Skin of body (tissue), 2 donors: ENCODE data around the gene CCDC80. TPM values are rescaled to one million over a fixed set of nuclear protein-coding genes. Genes with fewer than 3 reads are reported as not detected.
A peak's percentile ranks its signal among the peaks of the same experiment; 100 is the strongest.

Experiments used
- DNase-seq: peaks from one replicate; lab custom pipeline; 2025; lab: John Stamatoyannopoulos, UW
- total RNA-seq: library from RNA; depleted of rRNA; stranded (reverse); fragments of >200 nt; gene quantifications from one replicate; pipeline ENCODE4 v1.2.3, GENCODE V29; 2014

Gene CCDC80
- total RNA-seq, 1 donor from 2014 or later, result 201 TPM

DNA sequence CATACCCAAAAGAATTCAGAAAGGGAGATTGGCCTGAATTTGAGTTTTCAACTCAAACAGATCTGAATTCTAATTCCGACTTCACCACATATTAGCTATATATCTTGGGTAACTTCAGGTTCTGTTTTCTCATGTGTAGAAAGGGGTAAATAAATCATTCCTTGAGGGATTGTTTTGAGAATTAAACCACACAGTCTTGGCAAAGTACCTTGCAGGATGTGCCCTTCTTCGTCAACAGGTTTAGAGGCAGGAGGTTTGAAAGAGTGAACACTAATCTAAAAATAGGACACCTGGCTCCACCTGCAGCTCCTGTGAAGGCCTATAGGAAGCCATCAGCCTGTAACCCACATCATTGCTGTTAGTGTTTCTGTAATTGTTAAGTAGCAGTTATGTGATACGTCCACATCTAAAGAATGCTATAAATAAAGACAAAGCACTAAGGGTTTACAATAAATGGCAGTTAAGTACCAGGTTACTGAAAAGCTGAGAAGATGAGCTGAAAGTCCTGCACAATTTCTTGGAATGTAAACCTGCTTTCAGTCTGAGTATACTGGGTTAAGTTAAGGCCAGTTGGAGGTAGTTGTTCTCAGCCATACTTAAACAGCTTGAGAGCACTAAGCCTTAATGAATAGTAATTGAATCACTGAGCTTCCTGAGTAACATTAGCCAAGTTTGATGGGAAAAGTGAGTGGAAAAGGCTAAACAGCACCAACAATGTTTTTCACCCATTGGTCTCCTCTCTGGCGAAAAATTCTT, 6.0 kb downstream of the CCDC80 start:
- no peak for DNase-seq

DNA sequence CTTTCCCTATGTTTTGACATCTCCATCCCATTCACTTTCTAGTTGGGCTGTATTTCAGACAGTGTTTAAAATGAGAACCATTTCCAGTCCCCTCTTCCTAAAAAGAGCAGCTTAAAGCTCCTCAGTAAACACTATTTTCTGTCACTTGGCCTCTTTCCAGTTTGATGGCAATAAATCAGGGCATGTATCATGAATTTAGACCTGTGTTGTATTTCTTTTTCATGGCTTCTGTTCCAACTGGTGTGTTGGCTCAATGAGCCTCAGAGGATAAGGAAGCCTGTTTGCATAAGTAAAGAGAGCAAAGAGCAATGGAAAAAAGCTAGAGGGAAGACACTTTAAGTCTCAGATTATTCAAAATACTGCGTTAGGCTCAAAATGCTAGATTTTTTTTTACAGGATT, 7.2 kb downstream of the CCDC80 start:
- DNase-seq, result peak; percentile 21

- DNase-seq, result no peak
Measured at GRCh38 chr3:112633191-112633590, 7.8 kb downstream of the CCDC80 start.

- no peak for DNase-seq
Measured at GRCh38 chr3:112632596-112632995, 8.3 kb downstream of the CCDC80 start.

GRCh38 chr3:112631257-112631656, 9.7 kb downstream of the CCDC80 start:
- no peak for DNase-seq

DNA sequence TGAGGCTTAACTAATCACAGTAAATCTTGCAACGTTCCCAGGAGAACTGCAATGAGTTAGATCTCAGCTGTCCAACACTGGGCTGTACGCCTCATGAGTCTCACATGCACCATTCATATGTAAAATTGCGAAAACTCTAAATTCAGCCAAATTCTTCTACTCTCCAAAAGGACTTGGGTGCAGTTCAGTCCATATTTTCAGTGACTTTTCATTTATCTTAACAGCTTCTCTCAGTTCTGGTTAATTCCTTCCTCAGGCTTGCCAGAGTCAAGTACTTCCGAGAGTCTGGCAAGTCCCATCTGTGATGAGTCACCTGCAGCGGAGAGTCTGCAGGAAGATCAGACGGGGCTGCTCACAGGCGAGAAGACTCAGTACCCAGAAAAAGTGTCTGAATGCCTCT, 11.5 kb downstream of the CCDC80 start:
- DNase-seq, result peak; percentile 91

DNA sequence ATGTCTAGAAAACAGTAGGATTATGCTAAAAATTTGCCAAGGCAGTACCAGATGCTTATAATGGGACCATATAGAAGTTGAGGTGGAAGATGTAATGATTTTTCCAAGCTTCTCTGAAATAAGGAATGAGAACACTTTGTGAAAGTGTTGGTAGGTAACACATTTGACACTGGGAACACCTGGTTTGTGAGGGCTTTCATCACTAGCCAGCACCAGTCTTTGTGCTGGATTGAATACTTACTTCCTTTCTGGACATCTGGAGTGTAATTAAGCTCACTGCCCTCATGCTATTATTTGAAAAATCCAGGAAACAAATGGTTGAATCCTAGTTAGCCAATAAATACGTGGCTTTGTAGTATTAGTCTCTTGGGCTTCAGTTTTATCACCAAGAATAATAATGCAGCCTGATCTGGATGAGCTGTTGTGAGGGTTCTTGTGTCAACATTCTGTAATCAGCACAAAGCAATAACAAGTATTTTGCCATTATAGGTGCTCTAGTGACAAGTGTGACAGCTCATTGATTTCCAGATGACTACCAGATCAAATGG, 12.9 kb downstream of the CCDC80 start:
- no peak for DNase-seq

DNA sequence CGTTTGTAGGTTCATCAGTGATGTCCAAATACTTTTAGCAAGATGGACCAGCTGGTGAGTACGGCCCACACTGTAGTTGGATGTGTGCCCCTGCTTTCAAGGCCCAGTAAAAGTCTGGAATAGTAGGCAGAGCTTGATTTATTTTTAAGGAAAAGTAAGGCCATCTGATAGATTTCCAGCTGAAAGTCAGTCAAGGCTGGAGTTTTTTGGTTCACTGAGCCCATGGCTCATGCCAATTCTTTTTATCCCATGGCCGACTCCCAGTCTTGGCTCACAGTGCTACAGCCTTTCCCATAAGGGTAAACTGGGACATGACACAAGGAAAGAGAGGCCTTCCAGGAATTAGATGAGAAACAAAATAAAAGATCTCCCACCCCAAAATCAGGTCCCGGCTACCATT, 13.5 kb downstream of the CCDC80 start:
- DNase-seq, result peak; percentile 71

DNA sequence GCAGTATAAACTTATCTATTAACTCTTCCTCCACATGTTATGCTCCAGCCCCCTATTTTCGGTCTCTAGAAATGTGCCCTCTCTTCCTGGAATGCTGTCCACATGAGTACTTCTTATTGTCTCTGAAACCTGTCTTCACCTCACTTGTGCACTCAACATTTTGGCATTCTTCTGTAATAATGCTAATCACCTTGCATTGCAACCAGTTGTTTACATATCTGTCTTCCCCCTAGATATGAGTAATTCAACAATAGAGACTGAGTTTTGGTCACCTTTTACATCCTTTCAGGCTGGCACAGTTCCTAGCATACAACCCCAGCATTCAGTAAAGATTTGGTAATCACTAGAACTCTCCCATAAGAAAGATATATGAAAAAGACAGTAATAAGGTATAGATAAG, 17.2 kb downstream of the CCDC80 start:
- no peak for DNase-seq

DNA sequence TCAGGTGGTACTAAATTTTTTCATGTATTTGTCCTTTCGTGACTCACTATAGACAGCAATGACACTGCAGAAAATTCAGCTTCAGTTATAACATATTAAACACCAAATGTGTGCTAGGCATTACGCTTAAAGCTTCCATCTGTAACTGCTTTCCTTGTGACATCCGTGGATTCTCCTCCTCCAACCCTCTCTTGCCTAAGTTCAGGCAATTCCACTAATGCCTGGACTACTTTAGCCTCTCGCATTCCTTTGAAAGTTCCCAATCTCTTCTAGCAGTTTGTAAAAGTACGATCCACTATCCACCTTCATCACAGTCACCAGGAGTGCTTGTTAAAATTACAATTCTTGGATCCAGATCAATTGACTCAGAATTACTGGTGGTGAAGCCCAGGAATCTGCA, 17.7 kb downstream of the CCDC80 start:
- DNase-seq, result no peak

- DNase-seq, result no peak
Measured at GRCh38 chr3:112619295-112619694, 21.6 kb downstream of the CCDC80 start.

DNA sequence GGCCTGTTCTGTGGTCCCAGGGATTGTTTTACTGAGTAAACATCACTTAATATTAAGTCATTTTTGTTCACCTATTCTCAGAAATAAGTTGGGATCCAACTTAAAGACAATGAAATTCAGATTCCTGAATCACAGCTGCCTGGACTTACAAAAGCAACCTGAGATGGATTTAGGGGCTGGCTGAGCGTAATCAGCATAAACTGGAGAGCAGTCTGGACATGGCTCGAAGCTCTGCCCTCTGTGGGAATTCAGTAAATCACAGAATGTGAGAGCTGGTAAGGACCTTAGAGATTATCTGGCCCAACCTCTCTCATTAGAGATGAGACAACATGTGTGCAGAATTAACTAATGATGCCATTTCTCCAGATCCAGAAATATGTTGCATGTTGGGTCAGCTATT, 23.7 kb downstream of the CCDC80 start:
- no peak for DNase-seq

DNA sequence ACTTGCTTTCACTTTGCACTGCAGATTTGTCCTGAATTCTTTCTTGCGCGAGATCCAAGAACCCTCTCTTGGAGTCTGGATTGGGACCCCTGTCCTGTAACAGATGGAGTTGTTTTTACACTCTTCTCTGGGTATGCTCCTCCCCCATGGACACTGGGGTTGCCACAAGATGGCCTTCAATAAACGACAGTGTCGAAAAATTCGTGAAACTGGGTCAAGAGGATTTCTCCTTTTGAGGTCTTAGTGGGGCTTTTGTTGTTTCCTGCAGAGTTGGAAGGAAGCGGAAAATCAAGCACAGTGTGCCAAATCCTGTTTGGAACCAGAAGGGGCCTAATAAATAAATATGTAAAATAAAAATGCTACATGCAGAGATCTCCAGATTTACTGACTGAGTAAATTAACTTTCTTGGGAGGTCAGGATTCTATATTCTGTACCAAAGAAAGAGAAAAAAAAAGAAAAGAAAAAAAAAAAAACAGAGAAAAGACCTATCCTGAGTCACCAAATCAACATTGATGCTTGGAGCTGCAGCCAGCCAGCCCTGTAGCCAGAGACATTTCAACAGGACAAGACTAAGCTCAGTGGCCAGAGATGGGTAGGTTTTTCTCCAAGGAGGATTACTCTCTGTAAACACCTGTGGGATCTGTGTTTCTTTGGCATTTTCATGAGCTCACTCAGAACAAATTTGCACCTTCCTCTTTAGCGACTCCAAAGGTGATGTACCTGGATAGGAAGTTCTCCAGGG, 24.8 kb downstream of the CCDC80 start:
- no peak for DNase-seq

DNA sequence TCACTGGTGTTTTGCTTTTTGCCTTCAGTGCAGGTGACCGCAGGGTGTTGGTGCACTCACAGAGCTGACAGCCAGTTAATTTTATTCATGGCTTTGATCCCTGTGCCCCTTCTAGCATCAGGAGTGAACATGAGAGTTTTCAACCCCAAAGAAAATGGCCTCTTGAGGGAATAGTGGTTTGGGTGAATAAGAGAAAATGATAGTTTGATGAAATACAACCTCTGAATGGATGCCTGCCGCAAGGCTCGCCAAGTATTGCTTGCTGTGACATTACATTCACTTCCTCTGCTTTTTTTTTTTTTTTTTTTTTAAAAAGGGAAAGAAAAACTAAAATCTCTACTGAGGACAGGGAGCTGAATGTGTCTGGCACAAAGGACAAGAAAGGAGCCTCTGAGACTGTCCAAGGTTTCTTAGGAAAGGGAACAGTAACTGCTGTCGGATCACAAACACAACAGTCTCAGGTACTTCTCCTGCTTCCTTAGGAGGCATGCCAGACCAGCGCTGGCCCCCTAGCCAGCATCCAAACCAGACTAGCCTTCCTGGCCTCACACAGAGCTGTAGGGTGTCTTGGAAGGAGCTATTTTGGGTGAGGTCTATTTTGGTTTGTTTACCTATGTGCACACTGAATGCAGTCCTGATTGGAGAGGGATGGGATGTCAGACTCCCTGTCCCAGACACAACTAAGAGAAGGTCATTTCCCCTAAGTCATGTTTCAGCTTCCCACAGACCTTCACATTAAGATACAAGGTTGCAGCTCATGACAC, 29.0 kb downstream of the CCDC80 start:
- DNase-seq, result no peak

DNA sequence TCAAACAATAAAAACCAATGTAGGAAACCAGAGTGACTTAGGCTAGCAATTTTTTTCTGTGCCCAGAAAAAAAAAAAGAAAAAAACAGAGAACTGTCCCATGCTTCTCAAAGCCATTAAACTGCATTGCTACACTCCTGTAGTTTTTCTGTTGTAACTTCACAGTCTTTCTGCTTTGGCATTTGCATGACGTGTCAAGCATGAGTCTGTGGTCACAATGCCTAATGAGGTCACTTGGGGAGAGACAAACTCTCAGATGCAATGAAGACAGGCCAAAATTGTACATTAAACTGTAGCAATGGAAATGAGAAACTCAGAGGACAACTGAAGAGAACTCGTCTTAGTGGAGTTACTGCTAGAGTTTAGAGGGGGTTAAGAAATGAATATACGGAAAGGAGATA, 30.8 kb downstream of the CCDC80 start:
- no peak for DNase-seq

DNA sequence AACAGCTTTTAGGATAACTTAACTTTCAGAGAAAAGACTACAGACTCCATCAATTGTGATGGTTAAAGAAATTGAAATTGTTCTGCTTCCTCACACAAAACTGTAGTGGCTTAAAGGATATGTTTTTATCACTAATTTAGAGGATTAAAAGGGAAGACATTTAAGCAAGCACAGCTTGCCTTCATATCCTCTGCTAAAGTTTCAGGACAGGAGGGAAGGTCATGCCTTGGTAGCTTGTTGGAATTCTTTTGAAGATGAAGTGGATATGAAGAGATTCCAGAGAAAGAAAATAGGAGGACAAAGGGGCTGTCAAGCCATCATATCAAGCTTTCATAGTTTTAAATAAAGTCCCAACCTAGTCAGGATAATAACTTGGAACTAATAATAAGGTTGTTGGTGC, 33.1 kb downstream of the CCDC80 start:
- DNase-seq, result no peak

DNA sequence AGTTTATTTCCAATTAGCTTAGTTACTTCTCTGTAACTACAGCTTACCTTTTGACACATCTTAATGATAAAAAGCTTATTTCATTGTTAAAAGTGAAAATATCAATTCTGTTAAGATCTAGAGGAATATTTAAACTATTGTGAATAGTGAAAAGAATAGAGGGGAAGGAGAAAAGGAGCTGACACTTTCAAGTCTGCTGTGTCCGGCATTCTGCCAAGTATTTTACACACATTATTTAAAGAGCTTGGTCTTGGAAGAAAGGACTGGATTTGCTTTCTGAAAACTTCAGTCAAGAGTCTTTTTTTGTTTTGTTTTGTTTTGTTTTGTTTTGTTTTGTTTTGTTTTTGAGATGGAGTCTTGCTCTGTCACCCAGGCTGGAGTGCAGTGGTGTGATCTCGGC, 34.8 kb downstream of the CCDC80 start:
- DNase-seq, result no peak

DNA sequence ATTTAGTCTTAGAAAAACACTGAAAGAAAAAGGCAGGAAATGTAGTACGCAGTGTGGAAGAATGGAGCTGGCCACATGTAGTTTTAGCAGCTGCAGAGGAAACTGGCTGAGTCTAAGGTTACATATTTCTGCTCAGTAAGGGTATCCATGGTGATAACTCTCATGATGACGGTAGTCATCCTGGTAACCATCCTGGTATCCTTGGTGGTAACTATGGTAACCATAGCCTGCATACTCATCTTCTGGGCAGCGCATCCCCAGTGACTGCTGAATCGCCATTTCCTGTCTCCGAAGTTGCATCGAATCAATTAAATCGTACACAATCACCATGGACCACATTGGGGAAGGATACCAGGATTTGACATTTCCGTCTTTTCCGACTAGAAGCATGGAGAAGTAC, 35.7 kb downstream of the CCDC80 start:
- peak; percentile 20 for DNase-seq

DNA sequence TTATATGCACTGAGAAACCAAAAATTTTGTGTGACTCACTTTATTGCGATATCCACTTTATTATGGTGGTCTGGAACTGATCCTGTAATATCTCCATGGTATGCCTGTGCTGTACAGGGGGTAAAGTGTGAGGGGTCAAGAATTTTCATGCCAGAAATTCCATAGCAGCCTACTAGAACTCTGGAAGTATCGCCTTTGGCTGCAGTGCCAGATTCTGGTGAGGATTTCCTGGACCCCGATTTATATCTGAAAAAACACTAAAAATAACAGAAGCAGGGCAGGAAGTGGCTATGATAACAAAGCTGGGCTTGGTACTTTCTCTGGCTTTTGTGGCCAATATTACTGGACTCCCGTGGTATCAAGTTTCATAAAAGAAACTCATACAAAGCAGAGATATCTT, 36.4 kb downstream of the CCDC80 start:
- DNase-seq, result no peak

DNA sequence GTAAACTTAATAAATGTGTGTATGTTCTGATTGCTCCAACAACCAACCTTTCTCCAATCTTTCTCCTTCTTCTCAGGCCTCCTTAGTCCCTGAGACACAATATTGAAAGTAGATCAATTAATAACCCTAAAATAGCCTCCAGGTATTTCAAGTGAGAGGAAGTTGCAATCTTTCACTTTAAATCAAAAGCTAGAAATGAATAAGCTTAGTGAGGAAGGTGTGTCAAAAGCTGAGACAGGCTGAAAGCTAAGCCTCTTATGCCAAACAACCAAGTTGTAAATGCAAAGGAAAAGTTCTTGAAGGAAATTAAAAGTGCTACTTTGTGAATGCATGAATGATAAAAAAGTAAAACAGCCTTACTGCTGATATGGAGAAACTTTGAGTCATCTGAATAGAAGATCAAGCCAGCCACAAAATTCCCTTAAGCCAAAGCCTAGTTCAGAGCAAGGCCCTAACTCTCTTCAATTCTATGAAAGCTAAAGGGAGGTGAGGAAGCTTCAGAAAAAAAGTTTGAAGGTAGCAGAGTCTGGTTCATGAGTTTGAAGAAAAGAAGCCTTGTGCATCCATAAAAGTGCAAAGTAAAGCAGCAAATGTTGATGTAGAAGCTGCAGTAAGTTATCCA, 38.6 kb downstream of the CCDC80 start:
- no peak for DNase-seq

DNA sequence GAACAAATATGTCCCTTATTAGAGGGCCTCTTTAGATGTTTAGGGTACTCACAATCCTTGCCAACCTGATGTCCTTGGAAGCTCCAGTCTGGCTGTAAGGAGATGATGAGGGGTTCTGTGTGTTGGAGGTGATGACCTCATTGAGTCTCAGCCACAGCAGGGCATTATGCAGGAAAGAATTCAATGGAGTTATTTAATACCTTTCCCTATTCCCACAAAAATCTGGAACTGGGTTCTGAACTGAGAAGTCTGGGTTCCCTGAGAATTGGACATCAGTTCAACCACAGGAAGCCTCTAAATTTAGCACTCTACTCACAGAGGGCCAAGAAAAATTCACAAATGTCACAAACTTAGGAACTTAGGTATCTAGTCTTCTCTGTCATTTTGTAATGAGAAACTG, 42.2 kb downstream of the CCDC80 start:
- DNase-seq, result no peak

- DNase-seq, result no peak
Measured at GRCh38 chr3:112597945-112598344, 43.0 kb downstream of the CCDC80 start.
